ENCODE measurements around the gene OLFM3.

DNA sequence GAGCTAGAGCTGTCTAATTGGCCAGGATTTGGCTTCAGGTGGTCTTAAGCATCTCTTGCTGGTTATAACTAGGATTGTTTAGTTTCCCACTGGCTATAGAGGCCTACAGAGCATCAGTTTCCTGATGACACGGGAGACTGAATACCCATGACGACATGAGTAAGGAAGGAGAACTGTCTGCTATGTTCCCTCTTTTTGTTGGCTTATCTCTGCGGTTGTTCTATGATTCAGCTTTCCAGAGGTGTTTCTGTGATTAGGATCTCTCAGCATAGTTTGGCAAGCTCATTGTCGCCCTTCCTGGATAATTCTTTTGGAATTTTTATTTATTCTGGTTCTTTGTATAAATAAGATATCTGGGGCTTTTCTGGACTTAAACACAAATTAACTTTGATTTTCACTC lies 163.4 kb downstream of the OLFM3 start:
- TF ChIP-seq, protein P1, sequence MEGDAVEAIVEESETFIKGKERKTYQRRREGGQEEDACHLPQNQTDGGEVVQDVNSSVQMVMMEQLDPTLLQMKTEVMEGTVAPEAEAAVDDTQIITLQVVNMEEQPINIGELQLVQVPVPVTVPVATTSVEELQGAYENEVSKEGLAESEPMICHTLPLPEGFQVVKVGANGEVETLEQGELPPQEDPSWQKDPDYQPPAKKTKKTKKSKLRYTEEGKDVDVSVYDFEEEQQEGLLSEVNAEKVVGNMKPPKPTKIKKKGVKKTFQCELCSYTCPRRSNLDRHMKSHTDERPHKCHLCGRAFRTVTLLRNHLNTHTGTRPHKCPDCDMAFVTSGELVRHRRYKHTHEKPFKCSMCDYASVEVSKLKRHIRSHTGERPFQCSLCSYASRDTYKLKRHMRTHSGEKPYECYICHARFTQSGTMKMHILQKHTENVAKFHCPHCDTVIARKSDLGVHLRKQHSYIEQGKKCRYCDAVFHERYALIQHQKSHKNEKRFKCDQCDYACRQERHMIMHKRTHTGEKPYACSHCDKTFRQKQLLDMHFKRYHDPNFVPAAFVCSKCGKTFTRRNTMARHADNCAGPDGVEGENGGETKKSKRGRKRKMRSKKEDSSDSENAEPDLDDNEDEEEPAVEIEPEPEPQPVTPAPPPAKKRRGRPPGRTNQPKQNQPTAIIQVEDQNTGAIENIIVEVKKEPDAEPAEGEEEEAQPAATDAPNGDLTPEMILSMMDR (IDR thresholded peaks at IDR 0.05), result no peak
- no peak for TF ChIP-seq POLR2A (IDR thresholded peaks at IDR 0.05)

Data from lower leg skin (tissue), 3 donors.